ENCODE results near the gene SFMBT1. TPM values are rescaled to one million over a fixed set of nuclear protein-coding genes. Genes with fewer than 3 reads are reported as not detected.

SFMBT1 gene
- total RNA-seq, 1 donor from 2014 or later = 19.7 TPM

- DNase-seq (ENCODE audit: low spot score, unreplicated experiment) = no peak
- Mint-ChIP-seq H3K4me3 (ENCODE audit: low read depth) (no peak overlapping the region), H3K27me3 (no peaks in the 10 kb centered on the region), H3K4me1 (ENCODE audit: low read depth) (peaks cover 2% of the 10 kb centered on the region), H3K36me3 (ENCODE audit: insufficient read depth) (no peaks in the 10 kb centered on the region), H3K9me3 (ENCODE audit: low read depth) (no peaks in the 10 kb centered on the region), H3K27ac (no peak overlapping the region)
- TF ChIP-seq, protein P1, sequence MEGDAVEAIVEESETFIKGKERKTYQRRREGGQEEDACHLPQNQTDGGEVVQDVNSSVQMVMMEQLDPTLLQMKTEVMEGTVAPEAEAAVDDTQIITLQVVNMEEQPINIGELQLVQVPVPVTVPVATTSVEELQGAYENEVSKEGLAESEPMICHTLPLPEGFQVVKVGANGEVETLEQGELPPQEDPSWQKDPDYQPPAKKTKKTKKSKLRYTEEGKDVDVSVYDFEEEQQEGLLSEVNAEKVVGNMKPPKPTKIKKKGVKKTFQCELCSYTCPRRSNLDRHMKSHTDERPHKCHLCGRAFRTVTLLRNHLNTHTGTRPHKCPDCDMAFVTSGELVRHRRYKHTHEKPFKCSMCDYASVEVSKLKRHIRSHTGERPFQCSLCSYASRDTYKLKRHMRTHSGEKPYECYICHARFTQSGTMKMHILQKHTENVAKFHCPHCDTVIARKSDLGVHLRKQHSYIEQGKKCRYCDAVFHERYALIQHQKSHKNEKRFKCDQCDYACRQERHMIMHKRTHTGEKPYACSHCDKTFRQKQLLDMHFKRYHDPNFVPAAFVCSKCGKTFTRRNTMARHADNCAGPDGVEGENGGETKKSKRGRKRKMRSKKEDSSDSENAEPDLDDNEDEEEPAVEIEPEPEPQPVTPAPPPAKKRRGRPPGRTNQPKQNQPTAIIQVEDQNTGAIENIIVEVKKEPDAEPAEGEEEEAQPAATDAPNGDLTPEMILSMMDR (IDR thresholded peaks at IDR 0.05; ENCODE audit: unreplicated experiment) = no peak
Measured at GRCh38 chr3:52983336-52983807, 62.5 kb downstream of the SFMBT1 start.

DNA sequence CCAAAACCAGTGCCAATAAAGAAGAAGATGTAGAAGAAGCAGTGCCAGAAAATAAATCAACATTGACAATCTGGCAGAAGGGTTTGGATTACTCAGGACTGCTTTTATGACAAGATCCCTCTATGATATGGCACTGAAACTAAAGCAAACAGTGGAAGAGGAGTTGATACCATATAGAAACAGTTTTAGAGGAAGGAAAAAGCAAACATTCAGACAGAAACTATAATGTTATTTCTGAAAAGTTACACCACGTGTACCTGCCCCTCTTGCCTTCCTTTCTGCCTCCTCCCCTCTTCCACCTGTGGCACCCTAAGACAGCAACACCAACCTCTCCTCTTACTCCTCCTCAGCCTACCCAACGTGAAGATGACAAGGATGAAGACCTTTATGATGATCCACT, 63.0 kb downstream of the SFMBT1 start:
- no peaks in the 10 kb centered on the region for H3K27me3 Mint-ChIP-seq
- H3K9me3 Mint-ChIP-seq (ENCODE audit: low read depth) = no peaks in the 10 kb centered on the region
- no peak overlapping the region for H3K4me3 Mint-ChIP-seq (ENCODE audit: low read depth)
- DNase-seq (ENCODE audit: low spot score, unreplicated experiment) = no peak
- H3K4me1 Mint-ChIP-seq (ENCODE audit: low read depth) = peaks cover 2% of the 10 kb centered on the region
- H3K36me3 Mint-ChIP-seq (ENCODE audit: insufficient read depth) = no peaks in the 10 kb centered on the region
- TF ChIP-seq, protein P1 (IDR thresholded peaks at IDR 0.05; ENCODE audit: unreplicated experiment) = no peak
- H3K27ac Mint-ChIP-seq = no peak overlapping the region

DNA sequence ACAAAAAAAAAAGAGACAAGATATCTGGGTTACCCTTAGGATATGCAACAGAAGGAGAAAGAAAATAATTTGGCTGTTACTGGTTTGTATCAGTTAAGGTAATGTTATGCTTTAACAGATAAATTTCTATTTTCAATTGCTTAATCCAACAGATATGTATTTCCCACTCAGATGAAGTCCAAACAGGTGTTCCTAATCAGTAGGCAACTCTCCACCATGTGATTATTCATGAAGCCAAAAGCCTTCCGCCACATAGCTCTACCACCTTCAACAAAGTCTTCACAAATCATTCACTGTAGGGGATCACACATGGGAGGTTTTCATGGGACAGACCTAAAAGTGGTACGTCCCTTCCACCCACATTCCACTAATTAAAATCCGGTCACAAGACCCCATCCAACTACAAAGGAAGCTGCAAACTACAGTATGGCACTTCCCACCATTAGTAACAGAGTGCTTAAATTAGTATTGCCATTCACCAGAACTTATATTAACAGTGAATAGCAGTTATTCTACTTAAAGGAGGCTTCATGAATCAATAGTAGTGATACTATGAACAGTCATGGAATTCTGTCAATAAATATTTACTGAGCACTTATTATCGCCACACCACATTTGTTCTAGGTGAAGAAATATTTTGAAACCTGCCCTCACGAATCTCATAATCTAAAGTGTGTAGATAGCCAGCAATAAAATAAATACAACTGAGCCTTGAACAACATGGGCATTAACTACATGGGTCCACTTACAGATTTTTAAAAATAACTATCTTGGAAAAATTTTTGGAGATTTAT, 66.5 kb downstream of the SFMBT1 start:
- DNase-seq (ENCODE audit: low spot score, unreplicated experiment) = no peak
- no peaks in the 10 kb centered on the region for H3K27me3 Mint-ChIP-seq
- peaks cover 2% of the 10 kb centered on the region for H3K4me1 Mint-ChIP-seq (ENCODE audit: low read depth)
- H3K36me3 Mint-ChIP-seq (ENCODE audit: insufficient read depth) = no peaks in the 10 kb centered on the region
- H3K9me3 Mint-ChIP-seq (ENCODE audit: low read depth) = no peaks in the 10 kb centered on the region
- TF ChIP-seq, protein P1 (IDR thresholded peaks at IDR 0.05; ENCODE audit: unreplicated experiment) = no peak
- no peak overlapping the region for H3K4me3 Mint-ChIP-seq (ENCODE audit: low read depth)
- H3K27ac Mint-ChIP-seq = no peak overlapping the region

GRCh38 chr3:52978109-52978754, 67.6 kb downstream of the SFMBT1 start:
- TF ChIP-seq, protein P1 (IDR thresholded peaks at IDR 0.05; ENCODE audit: unreplicated experiment) = no peak
- Mint-ChIP-seq H3K4me3 (ENCODE audit: low read depth) (no peak overlapping the region), H3K27me3 (no peaks in the 10 kb centered on the region), H3K9me3 (ENCODE audit: low read depth) (no peaks in the 10 kb centered on the region), H3K36me3 (ENCODE audit: insufficient read depth) (no peaks in the 10 kb centered on the region), H3K27ac (peak overlapping the region; percentile 18), H3K4me1 (ENCODE audit: low read depth) (peaks cover 4% of the 10 kb centered on the region)
- DNase-seq (ENCODE audit: low spot score, unreplicated experiment) = no peak

DNA sequence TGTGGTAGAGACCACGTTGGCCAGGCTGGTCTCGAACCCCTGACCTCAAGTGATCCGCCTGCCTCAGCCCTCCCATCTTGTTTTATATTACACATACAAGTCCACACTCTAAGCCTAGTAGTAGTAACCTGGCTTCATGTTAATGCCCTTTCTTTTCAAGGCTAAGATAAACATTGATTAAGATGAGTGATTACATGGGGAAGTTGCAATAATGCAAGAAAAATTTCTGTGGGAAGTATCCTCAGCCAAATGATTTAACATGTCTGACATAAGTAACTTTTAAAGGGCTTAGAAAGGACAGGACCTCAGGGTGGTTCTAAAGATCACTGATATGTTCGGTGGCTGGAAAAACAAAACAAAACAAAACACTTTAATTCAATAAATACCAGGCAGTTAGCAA, 72.1 kb downstream of the SFMBT1 start:
- no peak overlapping the region for H3K4me3 Mint-ChIP-seq (ENCODE audit: low read depth)
- H3K4me1 Mint-ChIP-seq (ENCODE audit: low read depth) = peaks cover 1% of the 10 kb centered on the region
- H3K9me3 Mint-ChIP-seq (ENCODE audit: low read depth) = no peaks in the 10 kb centered on the region
- no peak overlapping the region for H3K27ac Mint-ChIP-seq
- DNase-seq (ENCODE audit: low spot score, unreplicated experiment) = no peak
- H3K27me3 Mint-ChIP-seq = no peaks in the 10 kb centered on the region
- no peaks in the 10 kb centered on the region for H3K36me3 Mint-ChIP-seq (ENCODE audit: insufficient read depth)
- TF ChIP-seq, protein P1 (IDR thresholded peaks at IDR 0.05; ENCODE audit: unreplicated experiment) = no peak
